GM12865 (cell line): ENCODE data around the gene FCGBP.

Source experiments
- DNase-seq: peaks from one replicate; pipeline ENCODE4 v3.0.0; 2010; ENCODE audit warnings: low read depth
- H3K4me3 ChIP-seq: 2 replicates; pipeline ENCODE4 v1.5.1; 2011; ENCODE audit warnings: mild to moderate bottlenecking, low read depth, low read length, control low read depth
- TF ChIP-seq, protein P1 (sequence below): IDR thresholded peaks from 2 replicates; pipeline ENCODE4 v1.5.1; 2011; ENCODE audit warnings: low read length, control low read depth, low read depth, inconsistent platforms; ENCODE audit not compliant: insufficient read depth; ENCODE audit errors: missing control alignments

FCGBP gene

GRCh38 chr19:39970425-39970674, 35.9 kb upstream of the FCGBP start:
- TF ChIP-seq, protein P1, sequence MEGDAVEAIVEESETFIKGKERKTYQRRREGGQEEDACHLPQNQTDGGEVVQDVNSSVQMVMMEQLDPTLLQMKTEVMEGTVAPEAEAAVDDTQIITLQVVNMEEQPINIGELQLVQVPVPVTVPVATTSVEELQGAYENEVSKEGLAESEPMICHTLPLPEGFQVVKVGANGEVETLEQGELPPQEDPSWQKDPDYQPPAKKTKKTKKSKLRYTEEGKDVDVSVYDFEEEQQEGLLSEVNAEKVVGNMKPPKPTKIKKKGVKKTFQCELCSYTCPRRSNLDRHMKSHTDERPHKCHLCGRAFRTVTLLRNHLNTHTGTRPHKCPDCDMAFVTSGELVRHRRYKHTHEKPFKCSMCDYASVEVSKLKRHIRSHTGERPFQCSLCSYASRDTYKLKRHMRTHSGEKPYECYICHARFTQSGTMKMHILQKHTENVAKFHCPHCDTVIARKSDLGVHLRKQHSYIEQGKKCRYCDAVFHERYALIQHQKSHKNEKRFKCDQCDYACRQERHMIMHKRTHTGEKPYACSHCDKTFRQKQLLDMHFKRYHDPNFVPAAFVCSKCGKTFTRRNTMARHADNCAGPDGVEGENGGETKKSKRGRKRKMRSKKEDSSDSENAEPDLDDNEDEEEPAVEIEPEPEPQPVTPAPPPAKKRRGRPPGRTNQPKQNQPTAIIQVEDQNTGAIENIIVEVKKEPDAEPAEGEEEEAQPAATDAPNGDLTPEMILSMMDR: no peak
- no peak for DNase-seq

GRCh38 chr19:39969681-39970424, 35.4 kb upstream of the FCGBP start:
- TF ChIP-seq, protein P1: no peak
- DNase-seq: peak; percentile 26
- H3K4me3 ChIP-seq: peak overlapping the region; percentile 83

More at GRCh38 chr19:39970425-39970674, 35.9 kb upstream of the FCGBP start:
- peak overlapping the region; percentile 83 for H3K4me3 ChIP-seq

- peak overlapping the region; percentile 83 for H3K4me3 ChIP-seq
- DNase-seq: no peak
- TF ChIP-seq, protein P1: no peak
Observed at GRCh38 chr19:39969266-39969665, 34.8 kb upstream of the FCGBP start.

- no peak overlapping the region for H3K4me3 ChIP-seq
- DNase-seq: no peak
- TF ChIP-seq, protein P1: no peak
Observed at GRCh38 chr19:39968789-39969188, 34.4 kb upstream of the FCGBP start.

- no peak overlapping the region for H3K4me3 ChIP-seq
- TF ChIP-seq, protein P1: no peak
- no peak for DNase-seq
Observed at GRCh38 chr19:39967561-39967960, 33.1 kb upstream of the FCGBP start.

DNA sequence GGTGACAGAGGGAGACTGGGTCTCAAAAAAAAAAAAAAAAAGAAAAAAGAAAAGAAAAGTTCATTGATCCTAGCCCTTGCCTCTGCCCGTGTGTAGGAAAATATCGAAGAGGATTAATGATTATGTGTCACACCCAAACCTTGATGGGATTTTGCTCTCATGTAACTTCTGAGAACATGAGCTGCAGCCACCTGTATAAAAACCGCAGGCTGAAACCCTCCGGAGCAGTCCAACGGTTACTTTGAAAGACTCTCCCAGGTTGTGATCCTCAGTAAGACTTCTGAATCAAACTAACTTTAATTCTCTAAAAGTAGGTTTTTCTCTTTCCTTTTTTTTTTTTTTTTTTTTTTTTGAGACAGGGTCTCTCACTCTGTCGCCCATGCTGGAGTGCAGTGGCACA, 32.2 kb upstream of the FCGBP start:
- no peak for DNase-seq

More for the DNA sequence above, 32.2 kb upstream of the FCGBP start:
- TF ChIP-seq, protein P1: no peak
- no peak overlapping the region for H3K4me3 ChIP-seq
